ENCODE measurements around the gene ROMO1.
A peak's percentile ranks its signal among the peaks of the same experiment; 100 is the strongest.

The ROMO1 gene

DNA sequence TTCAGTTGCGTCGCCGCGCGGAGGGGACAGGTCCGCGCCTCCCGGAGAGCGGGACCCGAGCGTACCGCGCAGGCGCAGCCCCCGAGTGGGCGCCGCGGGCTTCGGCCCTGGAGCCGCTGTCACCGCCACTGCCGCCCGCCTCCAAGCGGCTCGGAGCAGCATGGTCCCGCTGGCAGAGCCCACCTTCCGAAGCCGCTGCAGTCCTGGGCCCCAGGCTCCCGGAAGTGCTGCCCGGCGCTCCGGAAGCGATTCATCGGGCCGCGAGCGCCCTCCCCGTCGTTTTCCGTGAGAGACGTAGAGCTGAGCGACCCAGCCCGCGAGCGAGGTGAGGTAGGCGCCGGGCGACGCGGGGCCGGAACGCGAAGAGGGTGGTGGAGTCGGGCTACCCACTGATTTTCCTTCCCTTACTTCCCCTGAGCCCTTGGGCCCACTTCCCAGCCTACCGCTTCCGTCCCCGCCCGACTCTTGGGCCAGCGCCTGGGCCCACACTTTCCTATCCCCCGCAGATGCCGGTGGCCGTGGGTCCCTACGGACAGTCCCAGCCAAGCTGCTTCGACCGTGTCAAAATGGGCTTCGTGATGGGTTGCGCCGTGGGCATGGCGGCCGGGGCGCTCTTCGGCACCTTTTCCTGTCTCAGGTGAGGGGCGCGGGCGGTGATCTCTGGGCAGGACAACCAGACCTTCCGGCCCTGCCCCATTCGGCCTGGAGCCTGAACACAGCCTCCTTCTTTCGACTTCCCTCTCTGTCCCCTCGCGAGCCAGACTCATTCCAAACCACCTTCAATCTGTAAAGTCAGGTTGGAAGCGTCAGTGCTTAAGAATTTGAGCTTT, at the start of gene ROMO1, which contains the start of gene NFS1:
Gene ROMO1 (plus strand): TSS at position 279 of the 830 bp plus-strand sequence. CDS start 228 bp downstream, at position 507.
Gene NFS1 (minus strand): TSS at position 226 of the 830 bp plus-strand sequence. CDS start 64 bp downstream, at position 162.
- Histone ChIP-seq H3K4me3 (ENCODE audit: low read depth in 1 of 2, low read length in 2 of 2) (peak within 1 kb of the TSS; percentile 65 to 89), H3K9me3 (ENCODE audit: control insufficient read depth in 1 of 2, low read length in 2 of 2) (no peaks in the 10 kb centered on the region), H3K36me3 (ENCODE audit: control insufficient read depth in 1 of 2, insufficient read depth in 2 of 2, low read length in 2 of 2) (peaks cover 14 to 46% of the 10 kb centered on the region in 2 donors)

DNA sequence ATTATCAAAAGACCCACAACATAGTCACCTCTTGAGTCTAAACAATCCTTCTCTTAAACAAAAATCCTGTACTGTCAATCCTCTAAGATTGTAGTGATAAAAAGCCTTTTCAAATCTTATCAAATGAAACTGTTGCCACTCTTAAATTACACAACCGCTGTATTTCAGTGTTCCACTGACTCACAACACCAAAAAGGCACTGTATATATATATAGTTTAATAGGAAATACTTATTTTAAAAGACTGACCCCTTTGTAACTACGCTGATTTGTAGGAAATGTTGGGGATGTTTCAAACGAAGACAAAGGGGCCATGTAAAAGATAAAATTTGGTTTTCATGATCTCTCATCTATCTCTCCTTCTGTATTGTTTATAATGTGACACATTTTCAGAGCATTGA, 48.6 kb upstream of the ROMO1 start:
- H3K4me1 ChIP-seq (ENCODE audit: control insufficient read depth in 1 of 2, insufficient read depth in 2 of 2, low read length in 2 of 2): peaks cover 9 to 39% of the 10 kb centered on the region in 2 donors
- no peaks in the 10 kb centered on the region for H3K27me3 ChIP-seq (ENCODE audit: low read depth, low read length)
- H3K4me3 ChIP-seq (ENCODE audit: low read depth in 1 of 2, low read length in 2 of 2): no peak overlapping the region
- H3K27ac ChIP-seq (ENCODE audit: low read length): no peak overlapping the region
- H3K9me3 ChIP-seq (ENCODE audit: control insufficient read depth in 1 of 2, low read length in 2 of 2): no peaks in the 10 kb centered on the region
- H3K36me3 ChIP-seq (ENCODE audit: control insufficient read depth in 1 of 2, insufficient read depth in 2 of 2, low read length in 2 of 2): peaks cover 24 to 33% of the 10 kb centered on the region in 2 donors

More for the DNA sequence above, at the start of gene ROMO1, which contains the start of gene NFS1:
- peaks cover 12 to 22% of the 10 kb centered on the region in 2 donors for H3K4me1 ChIP-seq (ENCODE audit: control insufficient read depth in 1 of 2, insufficient read depth in 2 of 2, low read length in 2 of 2)
- no peaks in the 10 kb centered on the region for H3K27me3 ChIP-seq (ENCODE audit: low read depth, low read length)
- peak within 1 kb of the TSS; percentile 78 for H3K27ac ChIP-seq (ENCODE audit: low read length)

DNA sequence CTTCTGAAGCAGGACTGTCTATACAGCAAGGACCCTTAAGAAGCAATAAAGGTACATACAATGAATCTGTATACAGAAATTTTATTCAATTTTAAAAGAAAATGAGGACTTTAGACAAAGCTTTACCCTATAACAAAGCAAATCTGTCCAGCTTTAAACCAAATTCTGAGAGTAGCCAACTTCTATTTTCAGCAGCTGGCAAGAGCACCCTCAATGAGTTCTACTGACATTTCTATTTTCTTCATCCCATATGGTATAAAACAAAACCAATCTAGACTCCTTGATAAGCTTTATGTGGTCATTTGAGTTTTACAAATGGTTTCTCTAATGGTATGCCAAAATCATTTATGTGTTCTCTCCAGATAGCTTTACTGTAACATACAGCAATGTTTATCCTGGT, 47.2 kb upstream of the ROMO1 start:
- Histone ChIP-seq H3K4me1 (ENCODE audit: control insufficient read depth in 1 of 2, insufficient read depth in 2 of 2, low read length in 2 of 2) (peaks cover 10 to 35% of the 10 kb centered on the region in 2 donors), H3K27ac (ENCODE audit: low read length) (no peak overlapping the region), H3K27me3 (ENCODE audit: low read depth, low read length) (no peaks in the 10 kb centered on the region), H3K36me3 (ENCODE audit: control insufficient read depth in 1 of 2, insufficient read depth in 2 of 2, low read length in 2 of 2) (peaks cover 24 to 33% of the 10 kb centered on the region in 2 donors), H3K9me3 (ENCODE audit: control insufficient read depth in 1 of 2, low read length in 2 of 2) (no peaks in the 10 kb centered on the region), H3K4me3 (ENCODE audit: low read depth in 1 of 2, low read length in 2 of 2) (no peak overlapping the region)

DNA sequence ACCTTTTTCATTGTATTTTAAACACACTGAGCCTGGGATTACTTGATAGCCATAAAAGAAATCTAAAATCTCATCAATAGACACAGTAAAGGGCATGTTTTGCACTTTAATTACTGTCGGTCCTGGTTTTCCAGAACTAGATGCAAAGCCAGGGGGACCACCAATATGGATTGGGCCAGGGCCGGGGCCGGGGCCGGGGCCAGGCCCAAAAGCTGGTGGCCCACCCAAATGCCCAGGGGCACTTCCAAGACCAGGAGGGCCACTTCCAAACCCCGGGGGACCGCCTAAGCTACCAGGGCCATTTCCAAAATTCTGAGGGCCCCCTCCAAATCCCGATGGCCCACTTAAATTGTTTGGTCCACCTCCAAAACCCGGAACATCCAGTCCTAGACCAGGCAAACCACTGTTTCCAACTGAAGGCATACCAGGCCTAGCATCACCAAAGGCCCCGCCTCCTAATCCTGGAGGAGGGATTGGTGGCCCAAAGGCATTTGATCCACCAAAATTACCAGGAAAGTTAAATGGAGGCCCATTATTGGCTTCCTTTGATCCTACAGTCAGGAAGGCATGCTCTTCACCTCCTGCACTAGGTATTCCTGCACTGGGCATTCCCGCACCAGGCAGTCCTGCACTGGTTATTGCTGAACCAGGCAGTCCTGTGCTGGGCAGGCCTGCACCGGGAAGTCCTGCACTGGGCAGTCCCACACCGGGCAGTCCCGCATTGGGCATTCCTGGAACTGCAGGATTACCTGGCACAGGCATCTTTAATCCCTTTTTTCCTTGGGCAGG, 46.4 kb upstream of the ROMO1 start:
- H3K9me3 ChIP-seq (ENCODE audit: control insufficient read depth in 1 of 2, low read length in 2 of 2): no peaks in the 10 kb centered on the region
- H3K4me1 ChIP-seq (ENCODE audit: control insufficient read depth in 1 of 2, insufficient read depth in 2 of 2, low read length in 2 of 2): peaks cover 16 to 43% of the 10 kb centered on the region in 2 donors
- H3K36me3 ChIP-seq (ENCODE audit: control insufficient read depth in 1 of 2, insufficient read depth in 2 of 2, low read length in 2 of 2): peaks cover 24 to 33% of the 10 kb centered on the region in 2 donors
- H3K27ac ChIP-seq (ENCODE audit: low read length): no peak overlapping the region
- no peak overlapping the region for H3K4me3 ChIP-seq (ENCODE audit: low read depth in 1 of 2, low read length in 2 of 2)
- H3K27me3 ChIP-seq (ENCODE audit: low read depth, low read length): no peaks in the 10 kb centered on the region

DNA sequence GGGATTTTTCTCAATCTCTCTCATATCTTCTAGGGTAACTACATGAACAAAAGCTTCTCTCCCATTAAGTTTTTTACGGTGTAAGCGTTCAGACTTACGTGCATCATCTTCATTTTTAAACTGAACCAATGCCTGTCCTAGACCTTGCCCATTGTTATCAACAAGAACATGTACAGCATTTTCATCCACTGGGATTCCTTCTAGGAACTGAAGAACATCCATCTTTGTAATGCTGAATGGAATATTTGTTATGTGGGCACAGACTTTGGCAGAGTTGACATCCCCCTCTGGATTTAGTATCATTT, 45.8 kb upstream of the ROMO1 start:
- H3K36me3 ChIP-seq (ENCODE audit: control insufficient read depth in 1 of 2, insufficient read depth in 2 of 2, low read length in 2 of 2): peaks cover 24 to 33% of the 10 kb centered on the region in 2 donors
- H3K4me1 ChIP-seq (ENCODE audit: control insufficient read depth in 1 of 2, insufficient read depth in 2 of 2, low read length in 2 of 2): peaks cover 16 to 41% of the 10 kb centered on the region in 2 donors

DNA sequence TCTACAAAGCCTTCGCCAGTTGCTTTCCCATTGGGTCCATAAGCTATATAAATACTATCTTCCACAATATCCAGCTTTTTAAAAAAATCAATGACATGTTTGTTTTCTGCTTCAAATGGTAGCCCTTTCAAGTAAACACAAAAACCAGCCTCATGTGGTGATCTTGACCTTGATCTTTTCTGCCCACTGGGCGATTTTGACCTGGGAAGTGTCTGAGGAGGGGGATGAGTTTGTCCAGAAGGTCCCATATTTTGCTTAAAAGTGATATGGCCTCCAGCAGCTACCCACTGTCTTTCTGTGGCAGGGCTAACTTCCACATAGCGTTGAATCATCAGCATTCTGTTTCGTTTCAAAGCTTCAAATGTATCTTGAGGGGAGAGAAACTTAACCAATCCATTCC, 45.3 kb upstream of the ROMO1 start:
- Histone ChIP-seq H3K4me1 (ENCODE audit: control insufficient read depth in 1 of 2, insufficient read depth in 2 of 2, low read length in 2 of 2) (peaks cover 11 to 38% of the 10 kb centered on the region in 2 donors), H3K36me3 (ENCODE audit: control insufficient read depth in 1 of 2, insufficient read depth in 2 of 2, low read length in 2 of 2) (peaks cover 24 to 33% of the 10 kb centered on the region in 2 donors), H3K4me3 (ENCODE audit: low read depth in 1 of 2, low read length in 2 of 2) (no peak overlapping the region), H3K9me3 (ENCODE audit: control insufficient read depth in 1 of 2, low read length in 2 of 2) (no peaks in the 10 kb centered on the region), H3K27ac (ENCODE audit: low read length) (no peak overlapping the region), H3K27me3 (ENCODE audit: low read depth, low read length) (no peaks in the 10 kb centered on the region)

More for the DNA sequence above, 45.8 kb upstream of the ROMO1 start:
- Histone ChIP-seq H3K9me3 (ENCODE audit: control insufficient read depth in 1 of 2, low read length in 2 of 2) (no peaks in the 10 kb centered on the region), H3K27me3 (ENCODE audit: low read depth, low read length) (no peaks in the 10 kb centered on the region), H3K4me3 (ENCODE audit: low read depth in 1 of 2, low read length in 2 of 2) (no peak overlapping the region), H3K27ac (ENCODE audit: low read length) (no peak overlapping the region)

DNA sequence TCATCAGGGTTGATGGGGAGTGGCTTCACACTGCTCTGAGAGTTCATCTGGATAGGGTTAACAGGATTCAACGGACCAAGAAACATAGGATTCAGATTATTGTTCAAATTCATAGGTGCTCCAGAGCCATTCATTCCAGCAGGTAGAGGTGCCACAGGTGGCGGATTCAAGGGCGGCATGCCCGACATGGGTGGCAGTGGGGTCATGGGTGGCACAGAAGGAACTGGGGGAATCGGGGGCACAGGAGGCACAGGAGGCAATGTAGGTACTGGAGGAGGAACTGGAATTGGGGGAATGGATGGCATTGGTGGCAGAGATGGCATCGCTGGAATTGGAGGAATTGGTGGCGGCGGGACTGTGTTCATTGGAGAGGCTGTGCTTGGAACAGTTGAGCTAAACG, 44.8 kb upstream of the ROMO1 start:
- Histone ChIP-seq H3K4me3 (ENCODE audit: low read depth in 1 of 2, low read length in 2 of 2) (no peak overlapping the region), H3K9me3 (ENCODE audit: control insufficient read depth in 1 of 2, low read length in 2 of 2) (no peaks in the 10 kb centered on the region), H3K4me1 (ENCODE audit: control insufficient read depth in 1 of 2, insufficient read depth in 2 of 2, low read length in 2 of 2) (peaks cover 7 to 33% of the 10 kb centered on the region in 2 donors), H3K36me3 (ENCODE audit: control insufficient read depth in 1 of 2, insufficient read depth in 2 of 2, low read length in 2 of 2) (peaks cover 24 to 33% of the 10 kb centered on the region in 2 donors), H3K27me3 (ENCODE audit: low read depth, low read length) (no peaks in the 10 kb centered on the region), H3K27ac (ENCODE audit: low read length) (no peak overlapping the region)

DNA sequence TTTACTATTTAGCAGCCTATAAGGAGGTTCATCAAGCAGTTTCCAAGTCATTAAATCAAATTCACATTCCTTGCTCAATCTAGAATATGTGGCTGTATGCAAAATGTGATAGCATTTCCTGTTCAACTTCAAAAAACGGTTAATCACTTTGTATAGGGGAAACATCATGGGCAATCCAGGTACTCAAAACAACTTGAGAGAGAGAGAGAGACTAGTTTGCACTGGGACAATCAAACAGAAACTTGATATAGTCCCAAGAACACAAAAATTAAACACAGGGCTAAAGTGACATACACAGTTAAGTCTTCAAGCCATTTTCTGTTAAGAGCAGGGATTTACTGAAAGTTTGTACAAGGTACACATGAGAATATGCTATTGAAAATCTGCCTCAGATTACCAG, 41.9 kb upstream of the ROMO1 start:
- no peaks in the 10 kb centered on the region for H3K27me3 ChIP-seq (ENCODE audit: low read depth, low read length)
- no peak overlapping the region for H3K4me3 ChIP-seq (ENCODE audit: low read depth in 1 of 2, low read length in 2 of 2)
- no peaks in the 10 kb centered on the region for H3K9me3 ChIP-seq (ENCODE audit: control insufficient read depth in 1 of 2, low read length in 2 of 2)
- H3K36me3 ChIP-seq (ENCODE audit: control insufficient read depth in 1 of 2, insufficient read depth in 2 of 2, low read length in 2 of 2): peaks cover 24 to 30% of the 10 kb centered on the region in 2 donors
- H3K4me1 ChIP-seq (ENCODE audit: control insufficient read depth in 1 of 2, insufficient read depth in 2 of 2, low read length in 2 of 2): peaks cover 11 to 44% of the 10 kb centered on the region in 2 donors
- H3K27ac ChIP-seq (ENCODE audit: low read length): no peak overlapping the region

DNA sequence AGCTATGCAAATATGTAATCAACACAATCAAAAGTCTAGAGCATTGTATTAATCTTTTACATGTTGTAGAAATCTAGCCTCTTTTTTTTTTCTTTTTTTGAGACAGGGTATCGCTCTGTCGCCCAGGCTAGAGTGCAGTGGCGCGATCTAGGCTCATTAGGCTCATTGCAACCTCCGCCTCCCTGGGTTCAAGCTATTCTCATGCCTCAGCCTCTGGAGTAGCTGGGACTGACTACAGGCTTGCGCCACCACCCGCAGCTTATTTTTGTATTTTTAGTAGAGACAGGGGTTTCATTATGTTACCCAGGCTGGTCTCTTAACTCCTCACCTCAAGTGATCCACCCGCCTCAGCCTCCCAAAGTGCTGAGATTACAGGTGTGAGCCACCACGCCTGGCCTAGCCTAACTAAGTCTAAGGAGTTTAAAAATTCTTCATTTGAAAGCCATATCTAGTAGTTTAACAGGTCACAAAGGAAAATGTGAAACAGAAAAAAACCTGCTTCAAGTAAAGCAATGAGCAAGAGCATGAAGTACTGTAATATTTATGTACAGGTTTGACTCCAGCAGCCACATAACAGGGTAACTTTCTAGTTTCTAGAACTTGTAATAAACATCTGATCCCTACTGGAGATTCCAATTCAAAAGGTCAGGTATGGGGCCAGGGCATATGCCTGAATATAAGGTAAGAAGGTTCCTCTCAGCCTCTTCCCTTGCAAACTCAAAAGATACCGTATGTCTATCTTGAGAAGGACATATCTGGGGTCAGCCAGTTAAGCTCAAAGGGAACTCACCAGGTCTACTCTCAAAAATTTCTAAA, 38.9 kb upstream of the ROMO1 start:
- Histone ChIP-seq H3K36me3 (ENCODE audit: control insufficient read depth in 1 of 2, insufficient read depth in 2 of 2, low read length in 2 of 2) (peaks cover 2 to 8% of the 10 kb centered on the region in 2 donors), H3K4me3 (ENCODE audit: low read depth in 1 of 2, low read length in 2 of 2) (peak overlapping the region in 1 of 2 donors; percentile 74), H3K27me3 (ENCODE audit: low read depth, low read length) (no peaks in the 10 kb centered on the region), H3K4me1 (ENCODE audit: control insufficient read depth in 1 of 2, insufficient read depth in 2 of 2, low read length in 2 of 2) (peaks cover 17 to 49% of the 10 kb centered on the region in 2 donors), H3K27ac (ENCODE audit: low read length) (no peak overlapping the region), H3K9me3 (ENCODE audit: control insufficient read depth in 1 of 2, low read length in 2 of 2) (no peaks in the 10 kb centered on the region)

DNA sequence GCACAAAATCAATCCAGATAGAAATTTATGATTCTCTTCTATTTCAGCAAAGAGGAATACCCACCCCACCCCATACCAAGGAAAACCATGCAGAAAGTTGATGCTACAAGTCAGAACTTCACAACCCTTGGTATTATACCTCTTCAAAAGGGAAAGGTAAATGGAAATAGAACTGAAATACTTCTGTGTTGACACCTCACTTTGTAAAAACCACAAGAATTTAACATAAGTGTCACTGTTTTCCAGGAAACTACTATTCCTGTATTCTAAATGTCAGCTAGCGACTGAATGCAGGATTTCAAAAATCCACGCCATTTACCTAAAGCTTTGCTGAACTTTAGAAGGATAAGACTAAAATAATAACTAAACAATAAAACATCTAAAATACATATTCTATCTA, 38.2 kb upstream of the ROMO1 start:
- Histone ChIP-seq H3K4me3 (ENCODE audit: low read depth in 1 of 2, low read length in 2 of 2) (peak overlapping the region in 1 of 2 donors; percentile 74), H3K27me3 (ENCODE audit: low read depth, low read length) (no peaks in the 10 kb centered on the region), H3K27ac (ENCODE audit: low read length) (no peak overlapping the region), H3K9me3 (ENCODE audit: control insufficient read depth in 1 of 2, low read length in 2 of 2) (no peaks in the 10 kb centered on the region), H3K36me3 (ENCODE audit: control insufficient read depth in 1 of 2, insufficient read depth in 2 of 2, low read length in 2 of 2) (peaks cover 0 to 8% of the 10 kb centered on the region in 2 donors), H3K4me1 (ENCODE audit: control insufficient read depth in 1 of 2, insufficient read depth in 2 of 2, low read length in 2 of 2) (peaks cover 17 to 49% of the 10 kb centered on the region in 2 donors)

Data from muscle layer of duodenum (tissue), 2 donors.